GM19193 (cell line): ENCODE results near the gene TSPO2.

Experiments
- POLR2A ChIP-seq: IDR thresholded peaks from 4 replicates; pipeline ENCODE4 v1.6.1; 2011; ENCODE audit not compliant: insufficient read depth, insufficient read length; ENCODE audit errors: extremely low read depth

TSPO2 gene

GRCh38 chr6:41042226-41043055 is at the start of gene TSPO2:
TSS of gene TSPO2 (plus strand) at chr6:41042467. CDS start at chr6:41042986, 519 bp downstream.
- no peak for TF ChIP-seq POLR2A

- no peak for TF ChIP-seq POLR2A
Observed at GRCh38 chr6:40992746-40993145, 49.5 kb upstream of the TSPO2 start.

- TF ChIP-seq POLR2A: no peak
Observed at GRCh38 chr6:40996591-40997233, 45.6 kb upstream of the TSPO2 start.

GRCh38 chr6:40997234-40997957 is 44.9 kb upstream of the TSPO2 start:
- TF ChIP-seq POLR2A: no peak

GRCh38 chr6:40998661-40999060 is 43.6 kb upstream of the TSPO2 start:
- TF ChIP-seq POLR2A: no peak

GRCh38 chr6:40999569-40999968 is 42.7 kb upstream of the TSPO2 start:
- no peak for TF ChIP-seq POLR2A

- no peak for TF ChIP-seq POLR2A
Observed at GRCh38 chr6:41000248-41000647, 42.0 kb upstream of the TSPO2 start.

GRCh38 chr6:41002168-41002567 is 40.1 kb upstream of the TSPO2 start:
- no peak for TF ChIP-seq POLR2A

- TF ChIP-seq POLR2A: no peak
Observed at GRCh38 chr6:41008011-41008410, 34.3 kb upstream of the TSPO2 start.

GRCh38 chr6:41009669-41010068 is 32.6 kb upstream of the TSPO2 start:
- TF ChIP-seq POLR2A: no peak

GRCh38 chr6:41011673-41012072 is 30.6 kb upstream of the TSPO2 start:
- TF ChIP-seq POLR2A: no peak

- TF ChIP-seq POLR2A: no peak
Observed at GRCh38 chr6:41013466-41014153, 28.7 kb upstream of the TSPO2 start.

- no peak for TF ChIP-seq POLR2A
Observed at GRCh38 chr6:41014780-41015179, 27.5 kb upstream of the TSPO2 start.

GRCh38 chr6:41017663-41018062 is 24.6 kb upstream of the TSPO2 start:
- TF ChIP-seq POLR2A: no peak

GRCh38 chr6:41021832-41022231 is 20.4 kb upstream of the TSPO2 start:
- TF ChIP-seq POLR2A: no peak

- TF ChIP-seq POLR2A: no peak
Observed at GRCh38 chr6:41022294-41022693, 20.0 kb upstream of the TSPO2 start.

GRCh38 chr6:41023114-41023513 is 19.2 kb upstream of the TSPO2 start:
- no peak for TF ChIP-seq POLR2A
